Measurements from ENCODE around the gene TFCP2.

Gene TFCP2

DNA sequence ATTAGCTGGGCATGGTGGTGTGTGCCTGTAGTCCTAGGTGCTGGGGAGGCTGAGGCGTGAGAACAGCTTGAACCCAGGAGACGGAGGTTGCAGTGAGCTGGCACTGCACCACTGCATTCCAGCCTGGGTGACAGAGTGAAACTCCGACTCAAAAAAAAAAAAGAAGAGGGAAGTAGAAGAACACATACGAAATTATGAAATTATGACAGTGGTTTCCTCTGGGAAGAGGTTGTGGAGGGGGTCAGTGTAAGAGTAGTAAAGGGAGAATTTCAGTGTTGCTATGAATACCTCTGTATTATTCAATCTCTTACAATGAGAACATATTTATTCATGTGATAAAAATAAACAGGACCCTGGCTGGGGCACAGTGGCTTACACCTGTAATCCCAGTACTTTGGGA lies 64.8 kb downstream of the TFCP2 start:
- Histone ChIP-seq H4K20me1 (ENCODE audit: insufficient read depth) (no peaks in the 10 kb centered on the region), H3K4me2 (no peak overlapping the region), H3K36me3 (ENCODE audit: insufficient read depth) (no peaks in the 10 kb centered on the region), H3K27ac (no peak overlapping the region), H3K4me1 (ENCODE audit: low read depth, poor library complexity, severe bottlenecking) (no peaks in the 10 kb centered on the region), H3K79me2 (ENCODE audit: insufficient read depth, low read depth) (no peaks in the 10 kb centered on the region), H3K27me3 (ENCODE audit: insufficient read depth, low read depth) (no peaks in the 10 kb centered on the region), H3K9ac (no peak overlapping the region), H2AFZ (ENCODE audit: low read depth) (no peak overlapping the region), H3K4me3 (IDR thresholded peaks at IDR 0.05; ENCODE audit: insufficient read depth, low read depth, low read length) (no peak overlapping the region)
- TF ChIP-seq, protein P1, sequence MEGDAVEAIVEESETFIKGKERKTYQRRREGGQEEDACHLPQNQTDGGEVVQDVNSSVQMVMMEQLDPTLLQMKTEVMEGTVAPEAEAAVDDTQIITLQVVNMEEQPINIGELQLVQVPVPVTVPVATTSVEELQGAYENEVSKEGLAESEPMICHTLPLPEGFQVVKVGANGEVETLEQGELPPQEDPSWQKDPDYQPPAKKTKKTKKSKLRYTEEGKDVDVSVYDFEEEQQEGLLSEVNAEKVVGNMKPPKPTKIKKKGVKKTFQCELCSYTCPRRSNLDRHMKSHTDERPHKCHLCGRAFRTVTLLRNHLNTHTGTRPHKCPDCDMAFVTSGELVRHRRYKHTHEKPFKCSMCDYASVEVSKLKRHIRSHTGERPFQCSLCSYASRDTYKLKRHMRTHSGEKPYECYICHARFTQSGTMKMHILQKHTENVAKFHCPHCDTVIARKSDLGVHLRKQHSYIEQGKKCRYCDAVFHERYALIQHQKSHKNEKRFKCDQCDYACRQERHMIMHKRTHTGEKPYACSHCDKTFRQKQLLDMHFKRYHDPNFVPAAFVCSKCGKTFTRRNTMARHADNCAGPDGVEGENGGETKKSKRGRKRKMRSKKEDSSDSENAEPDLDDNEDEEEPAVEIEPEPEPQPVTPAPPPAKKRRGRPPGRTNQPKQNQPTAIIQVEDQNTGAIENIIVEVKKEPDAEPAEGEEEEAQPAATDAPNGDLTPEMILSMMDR (conservative IDR thresholded peaks at IDR 0.05; ENCODE audit: low read depth, low read length) = no peak

DNA sequence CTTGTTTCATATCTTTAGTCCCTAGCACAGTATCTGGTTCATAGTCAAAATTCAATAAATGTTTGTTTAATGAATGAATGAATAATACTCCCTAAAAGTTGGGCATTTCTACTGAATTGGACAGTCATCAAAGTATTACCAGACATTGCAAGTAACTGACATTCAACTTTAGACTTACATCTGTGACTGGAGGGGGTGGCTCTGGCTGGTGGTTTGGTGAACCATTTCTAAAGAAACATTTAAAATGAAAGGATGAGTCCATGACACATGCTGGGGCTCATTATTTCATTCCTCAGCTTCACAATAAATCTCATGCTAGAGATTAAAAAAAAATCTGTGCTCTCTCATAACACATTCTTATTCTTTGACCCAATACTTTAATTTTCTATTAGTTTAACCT lies 69.0 kb downstream of the TFCP2 start:
- H3K9ac ChIP-seq = no peak overlapping the region
- TF ChIP-seq, protein P1 (conservative IDR thresholded peaks at IDR 0.05; ENCODE audit: low read depth, low read length) = no peak
- H3K27ac ChIP-seq = no peak overlapping the region
- no peaks in the 10 kb centered on the region for H3K4me1 ChIP-seq (ENCODE audit: low read depth, poor library complexity, severe bottlenecking)
- H3K27me3 ChIP-seq (ENCODE audit: insufficient read depth, low read depth) = no peaks in the 10 kb centered on the region
- no peak overlapping the region for H3K4me2 ChIP-seq
- no peaks in the 10 kb centered on the region for H4K20me1 ChIP-seq (ENCODE audit: insufficient read depth)
- H3K79me2 ChIP-seq (ENCODE audit: insufficient read depth, low read depth) = no peaks in the 10 kb centered on the region
- H3K36me3 ChIP-seq (ENCODE audit: insufficient read depth) = no peaks in the 10 kb centered on the region
- H3K4me3 ChIP-seq (IDR thresholded peaks at IDR 0.05; ENCODE audit: insufficient read depth, low read depth, low read length) = no peak overlapping the region
- no peak overlapping the region for H2AFZ ChIP-seq (ENCODE audit: low read depth)

DNA sequence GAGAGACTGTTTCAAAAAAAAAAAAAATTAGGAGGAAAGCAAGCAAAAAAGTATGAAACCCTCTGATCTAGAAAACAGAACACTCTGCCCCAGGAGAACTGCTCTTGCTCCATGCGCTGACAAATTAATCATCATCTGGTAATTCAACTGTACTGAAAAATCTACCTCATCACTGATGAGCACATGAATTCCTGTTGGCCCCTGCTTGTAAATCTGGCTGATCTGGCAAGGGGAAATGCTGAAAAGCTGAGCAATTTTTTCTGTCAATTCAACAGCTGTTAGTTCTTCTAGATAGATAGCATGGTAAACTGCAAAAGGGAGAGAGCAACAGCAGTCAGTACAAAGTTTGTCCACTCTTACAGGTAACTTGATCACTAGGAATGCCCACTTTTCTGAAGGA lies 74.3 kb downstream of the TFCP2 start:
- Histone ChIP-seq H3K79me2 (ENCODE audit: insufficient read depth, low read depth) (no peaks in the 10 kb centered on the region), H3K36me3 (ENCODE audit: insufficient read depth) (no peaks in the 10 kb centered on the region), H3K4me2 (no peak overlapping the region), H2AFZ (ENCODE audit: low read depth) (no peak overlapping the region), H3K4me3 (IDR thresholded peaks at IDR 0.05; ENCODE audit: insufficient read depth, low read depth, low read length) (no peak overlapping the region), H3K27me3 (ENCODE audit: insufficient read depth, low read depth) (no peaks in the 10 kb centered on the region), H3K9ac (no peak overlapping the region), H3K27ac (no peak overlapping the region), H4K20me1 (ENCODE audit: insufficient read depth) (no peaks in the 10 kb centered on the region), H3K4me1 (ENCODE audit: low read depth, poor library complexity, severe bottlenecking) (no peaks in the 10 kb centered on the region)
- TF ChIP-seq, protein P1 (conservative IDR thresholded peaks at IDR 0.05; ENCODE audit: low read depth, low read length) = no peak

DNA sequence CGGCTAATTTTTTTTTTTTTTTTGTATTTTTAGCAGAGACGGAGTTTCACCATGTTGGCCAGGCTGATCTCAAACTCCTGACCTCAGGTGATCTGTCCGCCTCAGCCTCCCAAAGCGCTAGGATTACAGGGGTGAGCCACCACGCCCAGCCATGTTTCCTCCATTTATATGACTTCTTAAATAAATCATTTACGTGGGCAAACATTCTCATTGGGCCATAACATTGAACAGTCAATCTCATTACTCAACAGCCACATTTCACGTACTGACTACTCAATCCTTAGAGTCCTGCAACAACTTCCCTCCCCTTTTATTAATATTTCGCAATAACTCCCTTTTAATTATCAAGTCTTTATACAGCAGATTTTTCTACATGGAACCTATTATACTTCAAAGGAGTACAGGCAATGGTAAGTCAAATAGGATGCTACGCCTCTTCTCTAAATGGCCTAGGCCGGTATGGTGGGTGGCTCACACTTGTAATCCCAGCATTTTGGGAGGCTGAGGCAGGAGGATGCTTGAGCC lies 82.2 kb downstream of the TFCP2 start:
- H3K79me2 ChIP-seq (ENCODE audit: insufficient read depth, low read depth) = no peaks in the 10 kb centered on the region
- H3K27ac ChIP-seq = no peak overlapping the region
- TF ChIP-seq, protein P1 (conservative IDR thresholded peaks at IDR 0.05; ENCODE audit: low read depth, low read length) = no peak
- no peak overlapping the region for H3K4me3 ChIP-seq (IDR thresholded peaks at IDR 0.05; ENCODE audit: insufficient read depth, low read depth, low read length)
- H4K20me1 ChIP-seq (ENCODE audit: insufficient read depth) = no peaks in the 10 kb centered on the region
- no peak overlapping the region for H3K4me2 ChIP-seq
- H3K9ac ChIP-seq = no peak overlapping the region
- H3K36me3 ChIP-seq (ENCODE audit: insufficient read depth) = no peaks in the 10 kb centered on the region
- no peaks in the 10 kb centered on the region for H3K27me3 ChIP-seq (ENCODE audit: insufficient read depth, low read depth)
- no peak overlapping the region for H2AFZ ChIP-seq (ENCODE audit: low read depth)
- H3K4me1 ChIP-seq (ENCODE audit: low read depth, poor library complexity, severe bottlenecking) = no peaks in the 10 kb centered on the region

Measured in KMS-11 (cell line).